Esophagus squamous epithelium (tissue), 5 donors: Measurements from ENCODE around the gene LAPTM5. TPM values are rescaled to one million over a fixed set of nuclear protein-coding genes. Genes with fewer than 3 reads are reported as not detected.
A peak's percentile ranks its signal among the peaks of the same experiment; 100 is the strongest.

Source experiments
- DNase-seq: peaks from one replicate; lab custom pipeline; 2025; lab: John Stamatoyannopoulos, UW
- H3K27ac ChIP-seq, 4 donors: fragments of 200-600 bp; sonication (generic); one replicate each; pipeline ENCODE4 v1.5.1; 2016 to 2019; ENCODE audit warnings: mild to moderate bottlenecking in 1 of 4
- H3K27me3 ChIP-seq, 4 donors: fragments of 200-600 bp; sonication (generic); 1 replicate in 3 of 4; 2 replicates in 1 of 4; pipeline versions ENCODE4 v1.5.1 to v1.6.0; 2017 to 2021; ENCODE audit warnings: antibody characterized with exemption in 1 of 4
- H3K36me3 ChIP-seq, 3 donors: fragments of 200-600 bp; sonication (generic); one replicate each; pipeline ENCODE4 v1.5.1; 2016 to 2019
- H3K4me1 ChIP-seq, 3 donors: fragments of 200-600 bp; sonication (generic); one replicate each; pipeline ENCODE4 v1.5.1; 2017 to 2019
- H3K4me3 ChIP-seq, 4 donors: fragments of 200-600 bp; sonication (generic); 1 replicate in 3 of 4; 2 replicates in 1 of 4; pipeline ENCODE4 v1.5.1; 2016 to 2019; ENCODE audit warnings: mild to moderate bottlenecking in 2 of 4, moderate library complexity in 1 of 4
- H3K9me3 ChIP-seq, 3 donors: fragments of 200-600 bp; sonication (generic); one replicate each; pipeline ENCODE4 v1.5.1; 2016 to 2019
- CTCF ChIP-seq, 6 experiments: fragments of 450-650 bp in 4 of 6; fragments of 200-600 bp in 2 of 6; sonication (generic) in 2 of 6; IDR thresholded peaks; one replicate each; pipeline ENCODE4 v1.5.1; 2016 to 2019; ENCODE audit warnings: antibody characterized with exemption in 6 of 6, mild to moderate bottlenecking in 4 of 6, moderate library complexity in 4 of 6
- POLR2A ChIP-seq, 4 donors: fragments of 450-650 bp; IDR thresholded peaks; one replicate each; pipeline ENCODE4 v1.6.1; 2017; ENCODE audit warnings: antibody characterized with exemption in 4 of 4, mild to moderate bottlenecking in 4 of 4, moderate library complexity in 3 of 4
- WGBS, 2 donors: methylation state at CpG; one replicate each; pipeline ENCODE4 v1.1.5; 2018; 5-methylcytosine and 5-hydroxymethylcytosine counted together
- intact Hi-C: fragments of 100-400 bp; cut with DNase I; formaldehyde crosslinking; loops from one replicate; pipeline ENCODE4 v1.15.0; 2022
- total RNA-seq, 4 donors: library from RNA; depleted of rRNA; stranded (reverse); fragments of >200 nt; gene quantifications; one replicate each; pipeline ENCODE4 v1.1.0, GENCODE V29; 2016
- donor health status: DM: yes; HTN: yes; CAD: no.

LAPTM5 gene
- total RNA-seq, 4 donors from 2014 or later, result 6.3 to 53.4 (median 24.6) TPM

DNA sequence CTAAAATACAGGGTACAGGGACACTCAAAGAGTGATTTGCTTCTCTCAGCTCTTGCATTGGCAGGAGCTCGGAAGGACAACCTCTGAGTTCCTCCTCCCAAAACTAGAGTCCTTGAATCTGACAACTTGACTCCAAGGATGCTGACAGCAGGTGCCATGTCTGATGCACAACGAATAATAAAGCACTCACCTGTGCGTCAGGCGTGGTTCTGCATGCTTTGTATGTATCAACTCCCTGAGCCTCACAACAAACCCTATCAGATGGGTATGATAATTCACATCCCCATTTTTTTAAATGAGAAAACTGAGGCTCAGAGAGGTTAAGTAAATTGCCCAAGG, 1.4 kb downstream of the LAPTM5 start:
- TF ChIP-seq CTCF (IDR thresholded peaks at IDR 0.05) (no peak), POLR2A (IDR thresholded peaks at IDR 0.05) (no peak)
- no peaks in the 10 kb centered on the region for H3K36me3 ChIP-seq
- peaks cover 6 to 43% (median 9%) of the 10 kb centered on the region in 3 donors for H3K4me1 ChIP-seq
- DNase-seq, result no peak
- no peaks in the 10 kb centered on the region for H3K27me3 ChIP-seq
- H3K27ac ChIP-seq, result peak overlapping the region; percentile 28 to 90 (median 57)
- intact Hi-C loops, result no loop called here
- H3K9me3 ChIP-seq, result no peaks in the 10 kb centered on the region
- H3K4me3 ChIP-seq, result peak overlapping the region; percentile 0 to 64 (median 44)
- 55% methylated on average over 4 of the region's 4 CpGs; no CpG with 5 or more reads in 1 of the 2 donors for WGBS, 2 donors

DNA sequence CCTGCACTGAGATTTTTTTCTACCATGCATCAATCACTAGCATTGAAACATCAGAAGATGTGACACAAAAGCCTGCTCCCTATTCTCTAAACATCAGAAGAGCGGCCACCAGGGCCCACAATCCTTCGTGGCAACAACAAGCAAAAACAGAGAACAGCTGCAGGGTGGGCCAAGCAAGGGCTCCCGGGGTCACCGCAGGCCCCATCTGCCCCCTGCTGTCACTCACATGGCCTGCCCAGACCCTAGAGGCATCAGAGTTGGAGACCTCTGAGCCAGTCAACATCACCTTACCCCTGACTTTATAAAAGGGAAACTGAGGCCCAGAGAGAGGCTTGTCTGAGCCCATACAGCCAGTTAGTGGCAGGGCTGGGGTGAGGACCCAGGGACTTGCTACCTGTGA, 1.8 kb downstream of the LAPTM5 start:
- no peaks in the 10 kb centered on the region for H3K36me3 ChIP-seq
- H3K4me3 ChIP-seq, result peak overlapping the region; percentile 0 to 64 (median 44)
- peaks cover 10 to 47% (median 10%) of the 10 kb centered on the region in 3 donors for H3K4me1 ChIP-seq
- 73% methylated on average over 4 of the region's 4 CpGs; no CpG with 5 or more reads in 1 of the 2 donors for WGBS, 2 donors
- no peaks in the 10 kb centered on the region for H3K27me3 ChIP-seq
- intact Hi-C loops, result no loop called here
- no peak for DNase-seq
- no peaks in the 10 kb centered on the region for H3K9me3 ChIP-seq
- H3K27ac ChIP-seq, result peak overlapping the region; percentile 28 to 90 (median 57)
- TF ChIP-seq POLR2A (IDR thresholded peaks at IDR 0.05) (no peak), CTCF (IDR thresholded peaks at IDR 0.05) (no peak)

DNA sequence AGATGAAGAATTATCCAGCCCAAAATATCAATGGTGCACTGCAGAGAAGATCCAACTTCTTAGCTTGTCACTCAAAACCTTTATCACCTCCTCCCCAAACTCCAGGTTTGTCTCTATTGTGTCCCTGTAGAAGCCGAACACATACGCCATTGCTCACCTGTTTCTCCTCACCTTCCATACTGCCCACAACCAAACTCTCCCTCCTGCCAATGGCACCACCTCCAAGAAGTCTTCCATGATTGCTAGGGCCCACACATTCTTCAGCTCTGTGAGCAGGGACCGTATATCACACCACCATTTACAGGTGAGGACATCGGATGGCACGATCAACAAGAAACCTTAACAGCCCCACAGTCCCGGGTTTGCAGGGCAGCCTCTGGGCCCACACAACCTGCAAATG, 2.2 kb downstream of the LAPTM5 start:
- H3K4me1 ChIP-seq, result peaks cover 13 to 51% (median 14%) of the 10 kb centered on the region in 3 donors
- 71 to 93% methylated on average over 1 to 6 of the region's 6 CpGs for WGBS, 2 donors
- DNase-seq, result no peak
- H3K9me3 ChIP-seq, result no peaks in the 10 kb centered on the region
- H3K27ac ChIP-seq, result peak overlapping the region in 3 of 4 donors; percentile 28 to 90 (median 85)
- intact Hi-C loops, result no loop called here
- H3K4me3 ChIP-seq, result peak overlapping the region in 3 of 4 donors; percentile 43 to 64 (median 44)
- TF ChIP-seq POLR2A (IDR thresholded peaks at IDR 0.05), result no peak
- no peak for TF ChIP-seq CTCF (IDR thresholded peaks at IDR 0.05)
- H3K36me3 ChIP-seq, result no peaks in the 10 kb centered on the region
- H3K27me3 ChIP-seq, result no peaks in the 10 kb centered on the region

- WGBS, 2 donors, result 63 to 73% methylated on average over 5 to 7 of the region's 9 CpGs
- H3K36me3 ChIP-seq, result no peaks in the 10 kb centered on the region
- DNase-seq, result no peak
- H3K27ac ChIP-seq, result peak overlapping the region; percentile 9 to 90 (median 67)
- intact Hi-C loops, result no loop called here
- H3K9me3 ChIP-seq, result no peaks in the 10 kb centered on the region
- TF ChIP-seq POLR2A (IDR thresholded peaks at IDR 0.05), result peak in 1 of 4 donors; percentile 27
- no peak for TF ChIP-seq CTCF (IDR thresholded peaks at IDR 0.05)
- H3K27me3 ChIP-seq, result no peaks in the 10 kb centered on the region
- peaks cover 13 to 57% (median 15%) of the 10 kb centered on the region in 3 donors for H3K4me1 ChIP-seq
- peak overlapping the region in 2 of 4 donors; percentile 44 to 64 for H3K4me3 ChIP-seq
These were observed 2.8 kb downstream of the LAPTM5 start for GRCh38 chr1:30754684-30755171.

DNA sequence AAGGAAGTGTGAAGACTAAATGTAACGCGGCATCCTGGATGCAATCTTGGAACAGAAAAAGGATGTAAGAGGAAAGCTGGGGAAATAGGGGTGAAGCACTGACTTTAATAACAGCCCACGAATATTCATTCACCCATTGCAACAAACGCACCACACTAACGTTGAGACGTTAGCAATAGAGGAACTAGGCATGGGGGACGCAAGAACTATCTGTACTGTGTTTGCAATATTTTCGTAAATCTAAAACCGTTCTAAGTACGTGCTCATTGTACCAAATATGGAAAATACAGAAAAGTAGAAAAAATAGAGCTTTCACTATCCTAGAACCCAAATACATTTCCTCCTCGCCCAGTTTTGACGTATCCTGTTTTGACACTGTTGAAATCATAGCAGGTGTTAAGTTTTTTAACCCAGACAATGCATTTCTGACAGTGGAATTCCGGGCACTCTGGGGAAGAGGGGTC, 3.9 kb downstream of the LAPTM5 start:
- Histone ChIP-seq H3K27ac (peak overlapping the region; percentile 20 to 85 (median 54)), H3K4me1 (peaks cover 22 to 60% (median 23%) of the 10 kb centered on the region in 3 donors), H3K9me3 (no peaks in the 10 kb centered on the region), H3K36me3 (no peaks in the 10 kb centered on the region), H3K27me3 (no peaks in the 10 kb centered on the region), H3K4me3 (peak overlapping the region in 2 of 4 donors; percentile 44 to 64)
- intact Hi-C loops, result no loop called here
- TF ChIP-seq POLR2A (IDR thresholded peaks at IDR 0.05) (peak in 1 of 4 donors; percentile 59), CTCF (IDR thresholded peaks at IDR 0.05) (no peak)
- DNase-seq, result no peak
- 57 to 69% methylated on average over 13 of the region's 13 CpGs for WGBS, 2 donors
